Measurements from ENCODE around the gene AMPD3. TPM values are rescaled to one million over a fixed set of nuclear protein-coding genes. Genes with fewer than 3 reads are reported as not detected.

Gene AMPD3
- total and polyA plus RNA-seq, 7 donors: 4.2 to 8.1 (median 5.0) TPM

DNA sequence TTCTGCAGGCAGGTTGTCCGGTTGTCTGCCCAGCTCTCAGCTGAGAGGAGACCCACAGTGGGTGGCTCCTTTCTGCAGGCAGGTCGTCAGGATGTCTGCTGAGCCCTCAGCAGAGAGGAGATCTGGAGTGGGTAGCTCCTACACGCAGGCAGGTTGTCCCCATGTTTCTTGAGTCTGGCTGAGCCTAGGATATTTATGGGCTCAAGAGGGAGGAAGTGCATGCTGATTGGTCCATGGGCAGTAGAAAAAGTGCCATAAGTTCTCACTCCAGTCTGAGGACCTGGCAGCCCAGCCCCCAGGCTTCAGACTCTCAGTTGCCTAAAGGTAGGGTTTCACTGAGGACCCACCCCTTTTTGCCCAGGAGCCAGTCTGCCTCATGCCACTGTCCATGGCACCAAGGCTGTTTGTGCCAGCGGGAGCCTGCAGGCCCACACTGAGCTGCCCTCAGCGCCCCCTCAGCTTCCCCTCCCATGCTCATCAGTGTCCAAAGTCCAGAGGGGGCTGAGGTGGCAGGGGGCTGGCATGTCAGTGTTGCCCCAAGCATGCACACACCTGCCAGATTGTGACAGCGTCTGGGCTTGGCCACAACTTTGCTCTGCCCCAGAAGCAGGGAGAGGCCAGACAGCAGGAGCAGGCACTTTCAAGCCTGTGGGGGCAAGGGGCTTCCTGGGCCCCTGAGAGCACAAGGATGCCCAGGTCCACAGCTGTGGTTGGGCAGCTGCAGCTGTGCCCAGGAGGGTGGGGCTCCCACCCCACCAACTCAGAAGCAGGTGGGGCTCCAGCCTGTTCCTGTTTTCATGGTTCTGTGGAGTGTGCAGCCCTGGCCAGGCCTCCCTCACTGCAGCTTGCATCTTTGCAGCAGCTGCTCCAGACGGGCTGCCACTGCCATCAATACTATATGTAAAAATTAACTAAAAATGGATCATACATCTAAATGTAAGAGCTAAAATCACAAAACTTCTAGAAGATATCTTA, 89.7 kb downstream of the AMPD3 start:
- no peak for DNase-seq
- Histone ChIP-seq H3K4me3 (no peak overlapping the region), H3K4me1 (peaks cover 0 to 9% (median 4%) of the 10 kb centered on the region in 4 donors), H3K36me3 (no peaks in the 10 kb centered on the region), H3K9me3 (no peaks in the 10 kb centered on the region), H3K27ac (no peak overlapping the region), H3K27me3 (no peaks in the 10 kb centered on the region)
- intact Hi-C loops (cut with DNase I): loop anchor here (5.0 kb wide), 1 partner anchor 137 kb away; no protein-coding TSS in a partner anchor
- 81 to 84% methylated on average over 7 of the region's 7 CpGs for WGBS, 2 donors
- TF ChIP-seq POLR2A (IDR thresholded peaks at IDR 0.05) (no peak), POLR2AphosphoS5 (IDR thresholded peaks at IDR 0.05) (no peak), EP300 (IDR thresholded peaks at IDR 0.05) (no peak), CTCF (IDR thresholded peaks at IDR 0.05) (no peak)

DNA sequence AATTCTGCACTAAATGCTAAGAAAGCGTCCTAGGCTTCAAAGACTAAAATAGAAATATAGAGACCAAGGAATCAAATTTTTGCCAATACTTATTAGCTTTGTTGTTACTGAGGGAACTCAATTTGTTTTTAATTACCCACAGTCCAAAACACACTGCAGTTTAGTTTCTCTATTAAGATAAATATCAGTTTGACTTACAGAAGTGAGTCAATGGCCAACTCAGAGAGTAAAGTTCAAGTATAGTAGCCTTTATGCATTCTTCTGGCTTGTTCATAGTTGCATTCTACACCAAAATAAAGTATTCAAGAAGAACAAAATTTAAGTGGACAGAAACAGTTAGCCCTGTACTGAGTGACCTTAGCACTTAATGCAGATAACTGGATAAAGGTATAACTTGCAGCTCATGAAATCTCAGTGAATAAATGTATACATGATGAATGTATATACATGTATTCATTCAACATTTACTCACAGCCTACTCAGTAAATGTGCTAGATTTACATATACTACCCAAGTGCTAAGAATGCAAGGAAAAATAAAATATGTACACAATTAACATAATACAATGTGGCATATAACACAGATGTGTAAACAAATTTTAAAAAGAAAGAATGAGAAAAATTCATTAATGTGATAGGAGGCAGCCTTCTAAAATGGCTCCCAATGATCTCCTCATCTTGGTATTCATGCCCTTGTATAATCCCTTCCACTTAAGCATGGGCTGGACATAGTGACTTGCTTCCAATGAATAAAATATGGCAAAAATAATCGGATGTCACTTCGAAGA, 95.6 kb downstream of the AMPD3 start:
- Histone ChIP-seq H3K27ac (no peak overlapping the region), H3K4me3 (no peak overlapping the region), H3K4me1 (no peaks in the 10 kb centered on the region), H3K27me3 (no peaks in the 10 kb centered on the region), H3K9me3 (no peaks in the 10 kb centered on the region), H3K36me3 (no peaks in the 10 kb centered on the region)
- TF ChIP-seq POLR2AphosphoS5 (IDR thresholded peaks at IDR 0.05) (no peak), CTCF (IDR thresholded peaks at IDR 0.05) (no peak), EP300 (IDR thresholded peaks at IDR 0.05) (no peak), POLR2A (IDR thresholded peaks at IDR 0.05) (no peak)
- intact Hi-C loops (cut with DNase I): no loop called here
- no peak for DNase-seq
- WGBS, 2 donors: 91 to 92% methylated on average over 3 of the region's 3 CpGs

DNA sequence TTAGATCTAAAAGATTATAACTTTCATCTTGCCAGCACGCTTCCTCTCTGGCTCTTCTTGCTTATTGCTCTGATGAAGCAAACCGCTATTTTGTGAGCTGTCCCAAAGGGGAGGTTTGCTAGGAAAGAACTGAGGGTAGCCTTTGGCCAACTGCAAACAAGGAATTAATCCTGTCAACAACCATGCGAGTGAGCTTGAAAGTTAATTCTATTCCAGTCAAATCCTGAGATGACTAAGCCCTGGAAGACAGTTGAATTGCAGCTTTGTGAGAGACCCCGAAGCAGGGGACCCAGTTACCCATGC, 96.2 kb downstream of the AMPD3 start:
- no peaks in the 10 kb centered on the region for H3K36me3 ChIP-seq
- H3K4me1 ChIP-seq: no peaks in the 10 kb centered on the region
- no peaks in the 10 kb centered on the region for H3K9me3 ChIP-seq
- no peak overlapping the region for H3K4me3 ChIP-seq
- TF ChIP-seq CTCF (IDR thresholded peaks at IDR 0.05) (no peak), POLR2AphosphoS5 (IDR thresholded peaks at IDR 0.05) (no peak), EP300 (IDR thresholded peaks at IDR 0.05) (no peak), POLR2A (IDR thresholded peaks at IDR 0.05) (no peak)
- no peaks in the 10 kb centered on the region for H3K27me3 ChIP-seq
- DNase-seq: no peak
- H3K27ac ChIP-seq: no peak overlapping the region
- 84 to 85% methylated on average over 4 of the region's 4 CpGs for WGBS, 2 donors
- intact Hi-C loops (cut with DNase I): no loop called here

DNA sequence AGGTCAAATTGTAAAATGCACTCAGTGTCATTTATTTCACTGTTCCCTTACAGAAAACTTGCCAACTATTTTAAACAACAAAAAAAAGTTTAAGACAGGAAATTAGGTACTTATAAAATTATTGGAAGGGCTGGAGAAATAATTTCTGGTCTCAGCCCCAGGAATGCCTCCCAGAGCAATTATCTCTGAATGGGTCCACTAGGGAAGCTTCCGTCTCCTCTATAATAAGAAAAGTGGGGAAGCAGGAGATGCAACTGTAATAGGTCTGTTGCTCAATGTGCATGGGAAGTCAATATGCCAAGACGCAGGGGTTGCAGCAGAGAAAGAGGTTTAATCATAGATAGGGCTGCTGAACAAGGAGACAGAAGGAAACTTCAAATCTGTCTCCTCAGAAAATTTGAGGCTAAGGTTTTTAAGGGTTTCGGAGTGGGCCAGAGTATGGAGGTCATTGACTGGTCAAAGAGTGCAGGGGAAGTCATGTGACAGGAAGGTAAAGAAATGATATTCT, 96.8 kb downstream of the AMPD3 start:
- WGBS, 2 donors: 93 to 96% methylated on average over 3 of the region's 3 CpGs
- H3K4me3 ChIP-seq: no peak overlapping the region
- no peaks in the 10 kb centered on the region for H3K9me3 ChIP-seq
- no peaks in the 10 kb centered on the region for H3K36me3 ChIP-seq
- intact Hi-C loops (cut with DNase I): no loop called here
- no peak for DNase-seq
- H3K27me3 ChIP-seq: no peaks in the 10 kb centered on the region
- no peaks in the 10 kb centered on the region for H3K4me1 ChIP-seq
- TF ChIP-seq POLR2AphosphoS5 (IDR thresholded peaks at IDR 0.05): no peak
- TF ChIP-seq EP300 (IDR thresholded peaks at IDR 0.05): no peak
- TF ChIP-seq CTCF (IDR thresholded peaks at IDR 0.05): no peak
- TF ChIP-seq POLR2A (IDR thresholded peaks at IDR 0.05): no peak
- no peak overlapping the region for H3K27ac ChIP-seq

Data from sigmoid colon (tissue), 7 donors.